AG04450 (cell line): ENCODE measurements around the gene TPH2. TPM values are rescaled to one million over a fixed set of nuclear protein-coding genes. Genes with fewer than 3 reads are reported as not detected.

Experiments
- CTCF ChIA-PET: fragments of 300-600, 350-600 bp; formaldehyde crosslinking; extraction: SDS; loops from one replicate; lab custom pipeline; 2022; ENCODE audit warnings: antibody characterized with exemption, inconsistent platforms; lab: Charles Lee
- POLR2A ChIA-PET: fragments of 350-600 bp; formaldehyde crosslinking; extraction: SDS; loops from one replicate; lab custom pipeline; 2021; ENCODE audit warnings: antibody characterized with exemption, inconsistent platforms; lab: Yijun Ruan, JAX
- DNase-seq: peaks from one replicate; pipeline ENCODE4 v3.0.0-alpha.2; 2011; ENCODE audit warnings: low read depth, low spot score
- H3K27ac ChIP-seq: one replicate; pipeline ENCODE4 v1.5.1; 2012; ENCODE audit warnings: low read depth, low read length, control low read depth
- H3K27me3 ChIP-seq: one replicate; pipeline ENCODE4 v1.6.0; 2012; ENCODE audit warnings: low read length; ENCODE audit not compliant: control insufficient read depth, insufficient read depth
- H3K4me3 ChIP-seq: 2 replicates; pipeline ENCODE4 v1.5.1; 2011; ENCODE audit warnings: mild to moderate bottlenecking, low read depth, low read length, control low read depth
- H3K9me3 ChIP-seq: 2 replicates; pipeline ENCODE4 v1.5.1; 2012; ENCODE audit warnings: low read length; ENCODE audit not compliant: control insufficient read depth, insufficient read depth
- polyA plus RNA-seq: library from polyadenylated mRNA; depleted of rRNA; stranded (reverse); fragments of >200 nt; gene quantifications from 2 replicates; pipeline ENCODE4 v1.2.3, GENCODE V29; 2011
- TF ChIP-seq, protein P1 (sequence below): IDR thresholded peaks from 2 replicates; pipeline ENCODE4 v1.5.1; 2011; ENCODE audit warnings: low read depth, low read length, control low read depth, inconsistent platforms

Gene TPH2
- polyA plus RNA-seq, 1 experiment, result 0.04 TPM

DNA sequence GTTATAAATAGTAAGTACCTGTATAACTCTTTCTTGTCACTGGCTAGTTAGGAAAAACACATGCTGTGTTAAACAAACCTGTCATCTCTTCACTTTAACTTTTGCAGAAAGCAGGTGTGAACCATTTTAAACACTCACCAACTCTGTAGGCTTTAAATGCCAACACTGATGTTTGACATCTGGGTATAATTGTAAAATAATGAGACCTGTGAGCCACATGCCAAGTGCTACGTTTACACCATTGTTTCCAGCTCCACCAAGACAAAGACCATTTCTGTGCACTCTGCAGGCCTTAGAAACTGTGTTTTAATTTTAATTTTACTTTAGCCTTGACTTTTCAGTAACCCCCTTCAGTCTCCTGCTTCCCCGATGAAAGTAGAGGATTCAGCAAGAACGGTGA is 11.0 kb downstream of the TPH2 start:
- CTCF ChIA-PET, result no interaction called here
- Histone ChIP-seq H3K27me3 (no peaks in the 10 kb centered on the region), H3K4me3 (no peak overlapping the region), H3K9me3 (no peaks in the 10 kb centered on the region), H3K27ac (no peak overlapping the region)
- TF ChIP-seq, protein P1, sequence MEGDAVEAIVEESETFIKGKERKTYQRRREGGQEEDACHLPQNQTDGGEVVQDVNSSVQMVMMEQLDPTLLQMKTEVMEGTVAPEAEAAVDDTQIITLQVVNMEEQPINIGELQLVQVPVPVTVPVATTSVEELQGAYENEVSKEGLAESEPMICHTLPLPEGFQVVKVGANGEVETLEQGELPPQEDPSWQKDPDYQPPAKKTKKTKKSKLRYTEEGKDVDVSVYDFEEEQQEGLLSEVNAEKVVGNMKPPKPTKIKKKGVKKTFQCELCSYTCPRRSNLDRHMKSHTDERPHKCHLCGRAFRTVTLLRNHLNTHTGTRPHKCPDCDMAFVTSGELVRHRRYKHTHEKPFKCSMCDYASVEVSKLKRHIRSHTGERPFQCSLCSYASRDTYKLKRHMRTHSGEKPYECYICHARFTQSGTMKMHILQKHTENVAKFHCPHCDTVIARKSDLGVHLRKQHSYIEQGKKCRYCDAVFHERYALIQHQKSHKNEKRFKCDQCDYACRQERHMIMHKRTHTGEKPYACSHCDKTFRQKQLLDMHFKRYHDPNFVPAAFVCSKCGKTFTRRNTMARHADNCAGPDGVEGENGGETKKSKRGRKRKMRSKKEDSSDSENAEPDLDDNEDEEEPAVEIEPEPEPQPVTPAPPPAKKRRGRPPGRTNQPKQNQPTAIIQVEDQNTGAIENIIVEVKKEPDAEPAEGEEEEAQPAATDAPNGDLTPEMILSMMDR, result no peak
- DNase-seq, result no peak
- POLR2A ChIA-PET, result no interaction called here

- Histone ChIP-seq H3K4me3 (no peak overlapping the region), H3K27ac (no peak overlapping the region), H3K27me3 (no peaks in the 10 kb centered on the region), H3K9me3 (no peaks in the 10 kb centered on the region)
- ChIA-PET POLR2A (no interaction called here), CTCF (interaction anchor here (0.9 kb wide), 1 partner anchor 12 kb away, joined by 6 read pairs; the partner anchor contains the start of gene TPH2)
- TF ChIP-seq, protein P1, result no peak
- DNase-seq, result no peak
Observed at GRCh38 chr12:71950404-71950803, 11.8 kb downstream of the TPH2 start.

DNA sequence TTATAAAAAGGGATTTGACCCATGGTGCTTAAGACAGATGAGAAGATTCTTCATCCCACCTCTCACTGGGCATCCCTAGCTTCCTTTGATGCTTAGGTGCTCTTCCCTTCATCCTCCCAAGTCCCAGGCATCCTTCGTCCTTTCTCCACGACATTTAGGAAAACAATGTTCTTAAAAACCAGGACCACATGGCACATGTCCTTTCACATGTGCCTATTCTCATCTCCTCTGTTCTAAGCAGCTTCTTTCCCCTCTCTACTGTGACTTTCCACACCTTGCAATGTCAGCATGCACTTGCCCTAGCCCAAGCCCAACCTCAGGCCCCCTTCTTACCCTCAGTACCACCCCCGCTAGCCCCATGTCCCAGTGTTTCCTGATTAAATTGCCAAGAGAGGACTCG is 12.2 kb downstream of the TPH2 start:
- CTCF ChIA-PET, result interaction anchor here (0.9 kb wide), 1 partner anchor 12 kb away, joined by 6 read pairs; the partner anchor contains the start of gene TPH2
- Histone ChIP-seq H3K4me3 (no peak overlapping the region), H3K9me3 (no peaks in the 10 kb centered on the region), H3K27ac (no peak overlapping the region), H3K27me3 (no peaks in the 10 kb centered on the region)
- DNase-seq, result no peak
- POLR2A ChIA-PET, result no interaction called here
- TF ChIP-seq, protein P1, result no peak

GRCh38 chr12:71954083-71954778 is 15.6 kb downstream of the TPH2 start:
- Histone ChIP-seq H3K27ac (no peak overlapping the region), H3K27me3 (no peaks in the 10 kb centered on the region), H3K9me3 (no peaks in the 10 kb centered on the region), H3K4me3 (no peak overlapping the region)
- TF ChIP-seq, protein P1, result no peak
- ChIA-PET CTCF (interaction anchor here (1.4 kb wide), 1 partner anchor 16 kb away, joined by 3 read pairs; the partner anchor contains the start of gene TPH2), POLR2A (no interaction called here)
- no peak for DNase-seq

DNA sequence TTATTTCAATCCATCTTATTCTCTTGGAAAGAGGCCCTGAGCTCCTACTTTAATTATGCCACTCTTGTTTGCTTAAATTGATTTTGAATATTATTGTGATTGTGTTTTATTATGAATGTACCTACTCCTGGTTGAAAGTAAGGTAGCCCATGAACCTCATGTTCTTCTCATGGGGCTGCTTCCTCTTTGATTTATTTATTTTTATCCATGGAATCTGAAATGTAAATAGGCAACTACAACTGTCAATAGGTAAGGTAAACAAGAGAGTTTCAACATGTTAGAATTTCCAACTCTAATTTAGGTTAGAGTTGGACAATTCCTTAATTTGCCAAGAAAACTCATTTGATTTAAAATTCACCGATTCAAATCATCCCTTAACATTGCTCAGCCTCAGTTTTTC is 16.2 kb downstream of the TPH2 start:
- H3K4me3 ChIP-seq, result no peak overlapping the region
- TF ChIP-seq, protein P1, result no peak

More for the DNA sequence above, 16.2 kb downstream of the TPH2 start:
- no peak for DNase-seq
- Histone ChIP-seq H3K9me3 (no peaks in the 10 kb centered on the region), H3K27me3 (no peaks in the 10 kb centered on the region), H3K27ac (no peak overlapping the region)
- CTCF ChIA-PET, result interaction anchor here (1.4 kb wide), 1 partner anchor 16 kb away, joined by 3 read pairs; the partner anchor contains the start of gene TPH2
- POLR2A ChIA-PET, result no interaction called here
